GM12874 (cell line): ENCODE results near the gene FGGY.

ENCODE experiments used
- TF ChIP-seq, protein P1 (sequence below): IDR thresholded peaks from 2 replicates; pipeline ENCODE4 v1.5.1; 2011; ENCODE audit warnings: low read depth, mild to moderate bottlenecking, control low read depth, low read length, moderate library complexity; ENCODE audit not compliant: insufficient read depth

FGGY gene

DNA sequence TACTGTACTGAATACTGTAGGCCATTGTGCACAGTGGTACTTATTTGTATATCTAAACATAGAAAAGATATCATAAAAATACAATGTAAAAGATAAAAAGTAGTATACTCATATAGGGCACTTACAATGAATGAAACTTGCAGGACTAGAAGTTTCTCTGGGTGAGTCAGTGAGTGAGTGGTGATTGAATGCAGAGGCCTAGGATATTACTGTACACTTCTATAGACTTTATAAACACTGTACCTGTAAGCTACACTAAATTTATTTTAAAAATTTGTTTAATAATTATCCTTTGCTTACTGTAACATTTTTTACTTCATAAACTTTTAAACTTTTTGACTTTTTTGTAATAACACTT lies 82.5 kb downstream of the FGGY start:
- TF ChIP-seq, protein P1, sequence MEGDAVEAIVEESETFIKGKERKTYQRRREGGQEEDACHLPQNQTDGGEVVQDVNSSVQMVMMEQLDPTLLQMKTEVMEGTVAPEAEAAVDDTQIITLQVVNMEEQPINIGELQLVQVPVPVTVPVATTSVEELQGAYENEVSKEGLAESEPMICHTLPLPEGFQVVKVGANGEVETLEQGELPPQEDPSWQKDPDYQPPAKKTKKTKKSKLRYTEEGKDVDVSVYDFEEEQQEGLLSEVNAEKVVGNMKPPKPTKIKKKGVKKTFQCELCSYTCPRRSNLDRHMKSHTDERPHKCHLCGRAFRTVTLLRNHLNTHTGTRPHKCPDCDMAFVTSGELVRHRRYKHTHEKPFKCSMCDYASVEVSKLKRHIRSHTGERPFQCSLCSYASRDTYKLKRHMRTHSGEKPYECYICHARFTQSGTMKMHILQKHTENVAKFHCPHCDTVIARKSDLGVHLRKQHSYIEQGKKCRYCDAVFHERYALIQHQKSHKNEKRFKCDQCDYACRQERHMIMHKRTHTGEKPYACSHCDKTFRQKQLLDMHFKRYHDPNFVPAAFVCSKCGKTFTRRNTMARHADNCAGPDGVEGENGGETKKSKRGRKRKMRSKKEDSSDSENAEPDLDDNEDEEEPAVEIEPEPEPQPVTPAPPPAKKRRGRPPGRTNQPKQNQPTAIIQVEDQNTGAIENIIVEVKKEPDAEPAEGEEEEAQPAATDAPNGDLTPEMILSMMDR = no peak

DNA sequence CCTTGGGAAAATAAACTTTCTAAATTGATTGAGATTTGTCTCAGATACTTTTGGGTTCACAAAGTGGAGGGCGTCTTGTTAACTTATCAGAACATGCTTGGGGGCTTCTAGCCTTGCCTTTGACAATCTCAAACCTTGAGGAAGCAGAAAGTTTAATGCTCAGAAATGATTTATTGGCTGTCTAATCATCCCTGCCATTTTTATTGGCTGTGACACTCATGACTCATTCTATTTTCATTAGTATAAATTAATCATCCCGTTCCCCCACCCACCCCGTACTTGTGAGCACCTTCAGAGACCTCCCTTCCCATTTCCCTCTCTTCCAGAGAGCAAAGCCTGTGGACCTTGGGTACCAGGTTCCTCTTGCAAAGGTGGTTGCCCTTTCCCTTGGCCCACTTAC lies 87.1 kb downstream of the FGGY start:
- TF ChIP-seq, protein P1 = no peak

DNA sequence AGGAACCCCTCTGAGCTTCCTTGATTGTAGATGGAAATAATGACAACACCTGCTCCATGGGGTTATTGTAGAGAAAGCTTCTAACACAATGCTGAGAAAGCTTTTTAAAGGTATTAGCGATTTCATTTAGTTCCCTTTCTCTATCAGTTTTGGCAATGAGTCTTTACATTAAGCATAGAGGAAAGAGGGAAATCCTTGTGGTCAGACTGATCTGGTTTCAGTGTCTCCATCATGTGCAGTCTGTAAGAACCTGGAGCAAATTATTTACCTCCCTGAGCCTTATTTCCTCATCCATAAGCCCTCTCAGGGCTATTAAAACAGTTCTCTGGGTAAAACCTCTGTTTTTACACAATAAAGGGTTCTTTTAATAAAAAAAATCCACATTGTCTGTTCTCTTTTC lies 87.5 kb downstream of the FGGY start:
- TF ChIP-seq, protein P1 = no peak

DNA sequence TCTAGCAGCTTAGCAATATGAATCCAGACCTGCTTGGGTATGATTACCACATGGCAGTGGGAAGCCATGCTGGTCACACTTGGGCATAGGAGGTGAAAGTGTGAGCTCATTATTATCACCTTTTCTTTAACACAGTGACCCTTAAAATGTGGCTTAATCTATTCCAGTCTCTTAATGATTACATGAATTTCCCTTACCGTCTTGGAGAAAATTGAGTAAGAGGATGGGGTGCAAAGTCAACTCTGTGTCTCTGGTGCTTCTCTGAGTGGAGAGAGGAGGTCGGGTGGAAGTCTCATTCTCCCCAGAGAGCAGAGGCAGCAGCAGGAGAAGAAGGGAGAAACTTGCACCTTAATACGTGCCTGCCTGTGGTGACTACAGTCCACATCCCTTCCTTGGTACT lies 91.3 kb downstream of the FGGY start:
- TF ChIP-seq, protein P1 = no peak

DNA sequence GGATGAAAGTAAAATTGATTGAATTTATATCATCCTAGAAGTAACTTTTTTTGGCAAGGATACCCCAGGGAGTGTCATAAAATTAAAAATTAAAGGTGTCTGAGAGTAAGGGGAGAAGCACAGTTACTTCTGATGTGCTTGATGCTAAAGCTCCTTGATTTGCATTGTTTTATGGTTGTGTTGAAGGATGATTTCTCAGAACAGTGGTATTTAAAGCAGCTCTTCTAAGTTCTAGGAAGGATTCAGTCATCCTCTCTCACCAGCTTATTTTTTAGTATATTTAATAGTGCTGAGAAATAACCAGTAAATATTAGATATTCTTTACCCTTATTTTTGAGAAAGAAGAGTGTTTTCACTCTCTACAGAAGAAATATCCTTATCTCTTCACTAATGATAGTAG lies 93.0 kb downstream of the FGGY start:
- TF ChIP-seq, protein P1 = no peak

DNA sequence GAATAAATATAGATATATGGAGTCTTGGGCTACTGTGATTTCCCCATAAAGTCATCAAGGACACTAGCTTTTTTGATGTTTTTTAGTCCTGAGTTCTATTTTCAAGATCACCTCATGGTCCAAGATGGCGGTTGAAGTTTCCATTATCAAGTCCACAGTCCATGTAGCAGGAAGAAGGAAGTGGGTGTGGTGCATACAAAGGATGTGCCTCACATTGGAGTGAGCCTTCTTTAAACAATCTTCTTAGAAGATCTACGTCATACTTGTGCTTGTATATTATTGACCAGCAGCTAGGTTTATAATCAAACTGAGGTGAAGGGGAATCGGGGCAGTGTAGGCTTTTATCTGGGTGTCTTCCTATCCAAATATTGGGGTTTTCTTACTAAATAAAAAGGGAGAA lies 93.4 kb downstream of the FGGY start:
- TF ChIP-seq, protein P1 = no peak

DNA sequence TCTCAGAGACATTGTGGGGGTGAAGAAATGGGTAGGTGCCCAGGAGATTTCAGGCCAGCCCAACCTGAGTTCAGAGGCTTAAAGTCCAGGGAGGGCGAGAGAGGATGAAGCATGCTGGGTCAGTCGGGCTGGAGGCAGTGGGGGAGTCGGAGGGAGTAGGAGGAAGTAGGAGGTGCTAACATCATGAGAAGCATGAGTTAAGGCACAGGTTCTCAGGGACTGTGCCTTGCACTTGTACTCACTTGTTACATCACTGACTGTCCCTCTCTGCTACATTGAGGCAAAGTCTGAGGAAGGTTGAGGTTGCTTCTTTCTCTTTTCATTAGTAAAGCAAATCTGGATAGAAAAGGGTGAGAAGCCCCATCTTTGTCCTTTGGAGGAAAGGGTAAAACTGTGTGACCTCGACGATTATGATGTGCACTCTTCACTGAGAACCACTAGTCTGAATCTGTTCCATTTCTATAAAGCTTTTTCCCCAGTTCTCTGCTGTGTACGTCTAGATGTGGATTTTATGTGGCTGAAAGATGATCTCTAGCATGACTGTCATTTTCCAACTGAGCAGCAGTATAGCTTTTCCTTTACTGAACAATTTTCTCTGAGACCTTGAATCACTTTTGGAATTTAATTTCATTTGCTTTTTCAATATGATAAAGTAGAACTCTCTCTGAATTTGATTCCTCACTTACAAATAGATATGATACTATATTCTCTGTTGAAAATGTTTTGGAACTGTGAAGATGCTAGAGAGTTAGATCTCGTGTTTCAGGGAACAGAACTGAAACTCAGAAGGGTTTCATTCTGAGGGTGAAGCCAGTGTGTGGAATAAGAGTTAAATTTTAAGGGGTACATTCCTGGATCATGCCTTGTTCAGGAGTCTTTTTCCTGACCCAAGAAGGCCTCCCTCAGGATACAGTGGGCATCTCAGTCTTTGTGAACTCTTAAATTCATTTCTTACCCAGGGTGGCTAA lies 94.6 kb downstream of the FGGY start:
- TF ChIP-seq, protein P1 = no peak
